Right cardiac atrium (tissue), 5 donors: ENCODE data around the gene MYO15A. TPM values are rescaled to one million over a fixed set of nuclear protein-coding genes. Genes with fewer than 3 reads are reported as not detected.

ENCODE experiments used
- ATAC-seq, 2 donors: fragments of 200-7000 bp; cut with Tn5 transposase; one replicate each; pipeline versions ENCODE4 v1.8.0 to v1.9.1; 2020; ENCODE audit warnings: moderate library complexity in 2 of 2, mild to moderate bottlenecking in 1 of 2
- DNase-seq, 3 donors: peaks; one replicate each; pipeline ENCODE4 v3.0.0-alpha.2; 2020
- H3K27ac ChIP-seq: one replicate; pipeline ENCODE4 v1.5.1; 2013; ENCODE audit warnings: mild to moderate bottlenecking, low read length, control low read depth, moderate library complexity
- H3K27me3 ChIP-seq: one replicate; pipeline ENCODE4 v1.6.1; 2013; ENCODE audit not compliant: control insufficient read depth, insufficient read depth
- H3K4me1 ChIP-seq: one replicate; pipeline ENCODE4 v1.6.1; 2013; ENCODE audit warnings: low read length; ENCODE audit not compliant: control insufficient read depth, insufficient read depth
- H3K4me3 ChIP-seq: one replicate; pipeline ENCODE4 v1.5.1; 2013; ENCODE audit warnings: low read length, control low read depth
- H3K9me3 ChIP-seq: one replicate; pipeline ENCODE4 v1.6.1; 2013; ENCODE audit warnings: low read length; ENCODE audit not compliant: control insufficient read depth
- WGBS: extraction: QIAGEN DNeasy Blood & Tissue Kit; methylation state at CpG from one replicate; pipeline ENCODE4 v1.1.7; 2013; 5-methylcytosine and 5-hydroxymethylcytosine counted together
- intact Hi-C, 4 donors: fragments of 100-400 bp; cut with DNase I; formaldehyde crosslinking; loops; one replicate each; pipeline versions ENCODE4 v1.11.0 to v1.14.0; 2022 to 2023
- polyA plus RNA-seq: library from polyadenylated mRNA; stranded (reverse); fragments of 200-250 nt; gene quantifications from one replicate; pipeline ENCODE4 v1.2.3, GENCODE V29; 2013
- total RNA-seq, 4 donors: library from RNA; stranded (reverse); fragmentation: NEBNext Ultra II Directional; extraction: Animal tissue kit (Norgen Biotek cat#: 25700); gene quantifications; one replicate each; pipeline ENCODE4 v1.2.1, GENCODE V29; 2021
- donor health status: healthy with polysubstance abuse.
- donor health status: DM: no; HTN: yes; CAD: no.
- donor health status: DM: no; HTN: no; CAD: no.
- donor health status: DM: no; HTN: yes; CAD: no; lungs with severe emphysema.
- donor health status: DM: yes; HTN: yes; CAD: no.

The MYO15A gene
- total and polyA plus RNA-seq, 5 donors: 0.34 to 0.67 (median 0.59) TPM

GRCh38 chr17:18084256-18084655, 24.3 kb upstream of the MYO15A start:
- no peaks in the 10 kb centered on the region for H3K27me3 ChIP-seq
- no peak overlapping the region for H3K4me3 ChIP-seq
- ATAC-seq (no peak), DNase-seq (no peak)
- no peak overlapping the region for H3K27ac ChIP-seq
- WGBS: 87% methylated on average over 4 of the region's 4 CpGs
- no peaks in the 10 kb centered on the region for H3K9me3 ChIP-seq
- peaks cover 6% of the 10 kb centered on the region for H3K4me1 ChIP-seq
- intact Hi-C loops: no loop called here

- DNase-seq (peak; percentile 92 to 97 (median 97)), ATAC-seq (peak; percentile 97)
- Histone ChIP-seq H3K9me3 (no peaks in the 10 kb centered on the region), H3K27ac (peak within 1 kb of the TSS; percentile 75), H3K4me1 (peaks cover 6% of the 10 kb centered on the region), H3K27me3 (no peaks in the 10 kb centered on the region), H3K4me3 (peak within 1 kb of the TSS; percentile 69)
- intact Hi-C loops: no loop called here
- WGBS: 1% methylated on average over 52 of the region's 52 CpGs
Measured at GRCh38 chr17:18087610-18088491, 20.7 kb upstream of the MYO15A start, which contains the start of gene DRG2. TSS of gene DRG2 (plus strand) at chr17:18087948. CDS start at chr17:18088024, 76 bp downstream.

- peaks cover 6% of the 10 kb centered on the region for H3K4me1 ChIP-seq
- DNase-seq (no peak), ATAC-seq (no peak)
- no peaks in the 10 kb centered on the region for H3K27me3 ChIP-seq
- no peaks in the 10 kb centered on the region for H3K9me3 ChIP-seq
- intact Hi-C loops: no loop called here
- H3K27ac ChIP-seq: no peak overlapping the region
- no peak overlapping the region for H3K4me3 ChIP-seq
- 97% methylated on average over 2 of the region's 2 CpGs for WGBS
Measured at GRCh38 chr17:18089613-18090012, 18.9 kb upstream of the MYO15A start.

- 73% methylated on average over 15 of the region's 15 CpGs for WGBS
- H3K4me3 ChIP-seq: no peak overlapping the region
- H3K27ac ChIP-seq: no peak overlapping the region
- ATAC-seq (peak; percentile 57 to 62), DNase-seq (peak; percentile 59 to 82 (median 78))
- H3K9me3 ChIP-seq: no peaks in the 10 kb centered on the region
- intact Hi-C loops: no loop called here
- peaks cover under 1% of the 10 kb centered on the region for H3K4me1 ChIP-seq
- no peaks in the 10 kb centered on the region for H3K27me3 ChIP-seq
Measured at GRCh38 chr17:18093616-18094408, 14.7 kb upstream of the MYO15A start.

GRCh38 chr17:18094409-18094807, 14.1 kb upstream of the MYO15A start:
- WGBS: 93% methylated on average over 10 of the region's 10 CpGs
- intact Hi-C loops: no loop called here
- peak in 1 of 3 donors; percentile 25 for DNase-seq
- H3K9me3 ChIP-seq: no peaks in the 10 kb centered on the region
- ATAC-seq: peak; percentile 14 to 19
- H3K27me3 ChIP-seq: no peaks in the 10 kb centered on the region
- no peaks in the 10 kb centered on the region for H3K4me1 ChIP-seq
- H3K27ac ChIP-seq: no peak overlapping the region
- no peak overlapping the region for H3K4me3 ChIP-seq

GRCh38 chr17:18099516-18099915, 9.0 kb upstream of the MYO15A start:
- no peaks in the 10 kb centered on the region for H3K4me1 ChIP-seq
- DNase-seq (no peak), ATAC-seq (no peak)
- no peaks in the 10 kb centered on the region for H3K9me3 ChIP-seq
- no peaks in the 10 kb centered on the region for H3K27me3 ChIP-seq
- H3K4me3 ChIP-seq: no peak overlapping the region
- intact Hi-C loops: no loop called here
- no peak overlapping the region for H3K27ac ChIP-seq
- WGBS: 91% methylated on average over 14 of the region's 14 CpGs

- ATAC-seq: no peak
- Histone ChIP-seq H3K27ac (no peak overlapping the region), H3K27me3 (no peaks in the 10 kb centered on the region), H3K4me1 (no peaks in the 10 kb centered on the region), H3K9me3 (no peaks in the 10 kb centered on the region), H3K4me3 (no peak overlapping the region)
- intact Hi-C loops: no loop called here
- WGBS: 81% methylated on average over 10 of the region's 10 CpGs
- no peak for DNase-seq
Measured at GRCh38 chr17:18100616-18101015, 7.9 kb upstream of the MYO15A start.

GRCh38 chr17:18101828-18102227, 6.7 kb upstream of the MYO15A start:
- H3K9me3 ChIP-seq: no peaks in the 10 kb centered on the region
- intact Hi-C loops: no loop called here
- ATAC-seq: no peak
- DNase-seq: no peak
- no peak overlapping the region for H3K27ac ChIP-seq
- no peaks in the 10 kb centered on the region for H3K4me1 ChIP-seq
- WGBS: 78% methylated on average over 9 of the region's 9 CpGs
- no peak overlapping the region for H3K4me3 ChIP-seq
- no peaks in the 10 kb centered on the region for H3K27me3 ChIP-seq

- H3K27ac ChIP-seq: no peak overlapping the region
- 78% methylated on average over 3 of the region's 3 CpGs for WGBS
- no peaks in the 10 kb centered on the region for H3K27me3 ChIP-seq
- intact Hi-C loops: no loop called here
- no peaks in the 10 kb centered on the region for H3K9me3 ChIP-seq
- DNase-seq (no peak), ATAC-seq (no peak)
- no peak overlapping the region for H3K4me3 ChIP-seq
- H3K4me1 ChIP-seq: no peaks in the 10 kb centered on the region
Measured at GRCh38 chr17:18102640-18103039, 5.9 kb upstream of the MYO15A start.

GRCh38 chr17:18105027-18105426, 3.5 kb upstream of the MYO15A start:
- Histone ChIP-seq H3K4me3 (no peak overlapping the region), H3K4me1 (no peaks in the 10 kb centered on the region), H3K27ac (no peak overlapping the region), H3K27me3 (no peaks in the 10 kb centered on the region), H3K9me3 (no peaks in the 10 kb centered on the region)
- DNase-seq: no peak
- 86% methylated on average over 3 of the region's 3 CpGs for WGBS
- no peak for ATAC-seq
- intact Hi-C loops: no loop called here

GRCh38 chr17:18105595-18105994, 3.0 kb upstream of the MYO15A start:
- no peak for DNase-seq
- WGBS: 89% methylated on average over 6 of the region's 6 CpGs
- no peak for ATAC-seq
- intact Hi-C loops: no loop called here
- Histone ChIP-seq H3K27me3 (no peaks in the 10 kb centered on the region), H3K9me3 (no peaks in the 10 kb centered on the region), H3K4me1 (no peaks in the 10 kb centered on the region), H3K27ac (no peak overlapping the region), H3K4me3 (no peak overlapping the region)
